Middle frontal gyrus (tissue), 1 donor: Measurements from ENCODE around the gene RNLS.

ENCODE experiments used
- DNase-seq: peaks from one replicate; pipeline ENCODE4 v3.0.0-alpha.2; 2015; ENCODE audit warnings: low spot score; ENCODE audit errors: extremely low spot score

The RNLS gene

GRCh38 chr10:88482220-88482619 lies 100.9 kb downstream of the RNLS start:
- no peak for DNase-seq

GRCh38 chr10:88478256-88478655 lies 104.9 kb downstream of the RNLS start:
- no peak for DNase-seq

GRCh38 chr10:88477343-88478085 lies 105.6 kb downstream of the RNLS start:
- no peak for DNase-seq

- no peak for DNase-seq
These were observed 108.0 kb downstream of the RNLS start for GRCh38 chr10:88474884-88475844.

- DNase-seq: no peak
These were observed 108.9 kb downstream of the RNLS start for GRCh38 chr10:88473989-88474883.

DNA sequence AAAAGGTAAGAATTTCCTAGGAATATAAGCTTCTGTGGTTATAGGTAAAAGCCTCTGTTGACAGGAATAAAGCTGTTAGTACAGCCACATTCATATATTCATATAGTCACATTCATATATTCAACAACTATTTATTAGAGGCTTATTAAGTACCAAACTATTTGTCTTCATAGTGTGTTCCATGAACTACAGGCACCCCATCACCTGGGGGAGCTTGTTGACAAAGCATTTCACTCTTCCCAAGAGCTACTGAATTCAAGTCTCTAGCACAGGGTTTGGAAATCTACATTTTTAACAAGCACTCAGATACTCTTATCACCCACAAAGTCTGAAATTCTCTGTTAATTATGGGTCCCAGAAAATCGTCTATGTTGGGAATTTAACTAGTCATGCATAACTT lies 110.6 kb downstream of the RNLS start:
- no peak for DNase-seq

DNA sequence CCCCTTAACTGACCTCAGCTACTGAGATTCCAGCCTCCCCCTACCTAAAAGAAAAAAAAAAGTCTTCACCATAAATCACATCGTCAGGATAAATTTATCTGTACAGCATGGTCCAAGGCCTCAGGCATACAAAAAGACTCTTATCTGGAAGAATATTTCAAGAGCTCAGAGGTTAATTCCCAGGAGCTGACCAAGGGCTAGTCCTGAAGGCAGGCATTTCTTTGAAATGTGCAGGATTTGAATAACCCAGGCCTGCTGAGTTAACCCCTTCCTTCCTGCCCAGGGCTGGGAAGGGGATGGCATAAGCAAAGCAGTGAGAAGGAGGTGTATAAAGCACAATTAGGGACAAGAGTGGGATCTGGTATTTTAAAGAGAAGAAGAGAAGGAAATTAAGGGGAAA lies 111.2 kb downstream of the RNLS start:
- no peak for DNase-seq

DNA sequence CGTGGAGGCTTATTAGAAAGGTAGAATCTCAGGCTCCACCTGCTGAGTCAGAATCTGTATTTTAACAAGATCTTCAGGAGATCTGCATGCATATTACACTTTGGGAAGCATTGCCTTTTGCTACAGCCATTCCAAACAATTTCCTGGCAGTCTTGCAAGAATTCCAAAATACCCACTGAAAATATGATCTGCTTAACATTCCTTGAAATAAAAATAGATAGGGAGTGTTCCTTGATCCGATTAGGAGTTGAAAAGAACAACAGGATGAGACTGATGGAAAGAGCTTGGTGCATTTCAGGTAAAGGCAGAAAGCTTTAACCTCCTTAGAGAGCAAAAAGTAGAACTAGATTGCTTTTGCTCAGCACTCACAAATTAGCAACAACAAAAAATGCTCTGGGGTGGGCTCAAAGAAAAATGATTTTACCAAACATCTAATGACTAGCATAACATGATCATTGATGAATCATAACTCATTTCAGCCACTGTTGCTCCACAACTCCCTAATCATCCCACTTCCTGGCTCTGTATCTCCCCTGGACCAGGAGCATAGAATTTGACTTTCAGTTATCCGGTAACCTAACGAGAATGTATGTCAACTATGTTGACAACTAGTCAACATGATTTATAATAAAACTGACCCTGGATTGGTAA lies 115.2 kb downstream of the RNLS start:
- DNase-seq: no peak

GRCh38 chr10:88466786-88467185 lies 116.3 kb downstream of the RNLS start:
- no peak for DNase-seq

- DNase-seq: no peak
These were observed 117.4 kb downstream of the RNLS start for GRCh38 chr10:88465765-88466164.

GRCh38 chr10:88463811-88464210 lies 119.3 kb downstream of the RNLS start:
- DNase-seq: no peak

DNA sequence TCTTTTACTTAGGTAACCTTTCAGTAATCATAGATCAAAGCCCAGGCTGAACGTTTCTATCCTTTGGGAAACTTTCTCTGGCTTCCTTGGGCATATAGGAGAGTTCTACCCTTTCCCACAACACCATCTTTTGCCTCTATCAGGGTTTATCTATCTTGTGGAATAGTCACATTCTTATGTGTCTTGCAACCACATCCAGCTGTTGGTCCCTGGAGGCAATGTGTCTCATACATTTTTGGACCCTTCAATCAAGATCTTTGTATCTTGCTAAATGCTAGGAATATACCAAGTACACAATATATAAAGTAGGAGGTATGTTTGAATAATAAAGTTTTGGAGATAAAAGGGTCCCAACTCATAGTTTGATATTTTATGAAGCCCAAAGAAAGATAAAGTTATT lies 121.7 kb downstream of the RNLS start:
- DNase-seq: no peak

DNA sequence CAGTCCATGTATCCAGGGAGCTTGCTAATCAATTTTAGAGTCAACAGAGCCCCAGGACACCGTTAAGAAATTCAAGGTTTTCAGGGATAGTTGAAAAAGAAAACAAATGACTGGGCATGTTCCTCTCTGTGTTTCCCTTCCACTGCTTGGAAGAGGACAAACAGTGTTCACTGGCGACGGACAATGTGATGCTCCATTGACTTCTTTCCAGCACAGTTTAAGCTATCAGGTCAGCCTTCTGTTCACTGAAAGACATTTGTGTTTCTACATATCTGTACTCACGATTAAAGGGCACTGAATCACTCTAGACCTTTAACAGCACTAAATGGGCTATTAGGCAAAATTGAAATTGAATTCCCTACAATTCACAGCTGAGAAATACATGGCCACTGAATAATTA lies 123.6 kb downstream of the RNLS start:
- DNase-seq: no peak

GRCh38 chr10:88458209-88458608 lies 124.9 kb downstream of the RNLS start:
- no peak for DNase-seq

GRCh38 chr10:88457660-88458059 lies 125.5 kb downstream of the RNLS start:
- no peak for DNase-seq

- no peak for DNase-seq
These were observed 126.4 kb downstream of the RNLS start for GRCh38 chr10:88456730-88457129.

- no peak for DNase-seq
These were observed 127.3 kb downstream of the RNLS start for GRCh38 chr10:88455831-88456230.

GRCh38 chr10:88450201-88450600 lies 132.9 kb downstream of the RNLS start:
- DNase-seq: no peak

DNA sequence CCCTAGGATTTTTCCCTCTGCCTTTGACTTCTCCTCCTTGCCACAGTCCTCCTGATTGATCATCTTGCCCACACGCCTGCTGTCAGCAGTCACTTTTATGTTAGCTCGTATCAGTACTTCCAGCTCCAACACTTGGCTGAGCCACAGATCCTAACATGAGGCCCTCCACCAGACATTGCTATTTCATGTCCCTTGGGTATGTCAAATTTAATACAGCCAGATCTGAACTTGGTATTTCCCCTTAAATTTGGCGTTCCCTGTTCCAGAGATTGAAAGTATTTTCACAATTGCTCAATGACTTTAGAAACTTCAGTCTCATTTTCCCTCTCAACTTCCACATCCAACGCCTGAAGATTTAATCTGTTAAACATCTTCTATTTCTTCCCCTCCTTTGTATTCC lies 140.4 kb downstream of the RNLS start:
- DNase-seq: no peak

GRCh38 chr10:88440541-88440940 lies 142.6 kb downstream of the RNLS start:
- no peak for DNase-seq

DNA sequence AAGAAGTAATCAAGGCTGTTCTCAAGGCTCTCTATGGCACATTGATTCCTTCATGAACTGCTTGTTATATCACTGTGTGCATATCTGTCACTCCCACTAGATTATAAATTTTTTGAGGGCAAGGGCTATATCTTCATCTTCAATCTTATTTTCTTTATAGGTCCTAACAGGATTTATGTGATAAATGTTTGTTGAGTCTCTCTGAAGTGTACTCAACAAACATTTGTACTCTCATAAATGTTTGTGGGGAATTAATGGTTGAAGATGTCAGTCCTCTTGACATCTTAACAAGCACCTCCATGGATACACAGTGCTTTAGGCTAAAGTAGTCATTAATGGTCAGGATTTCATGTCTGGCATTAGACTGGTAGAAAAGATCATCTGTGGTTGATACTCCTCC lies 143.2 kb downstream of the RNLS start:
- DNase-seq: no peak
